Adrenal gland (tissue), 12 donors: Measurements from ENCODE around the gene ART3. TPM values are rescaled to one million over a fixed set of nuclear protein-coding genes. Genes with fewer than 3 reads are reported as not detected.
A peak's percentile ranks its signal among the peaks of the same experiment; 100 is the strongest.

Experiments
- DNase-seq, 7 donors: peaks; one replicate each; pipeline ENCODE4 v3.0.0-alpha.2; 2019 to 2020
- H3K27ac ChIP-seq, 5 donors: fragments of 200-600 bp; sonication (generic) in 4 of 5; 1 replicate in 3 of 5; 2 replicates in 2 of 5; pipeline versions ENCODE4 v1.5.1 to v1.8.0; 2016 to 2020; ENCODE audit warnings: mild to moderate bottlenecking in 1 of 5
- H3K27me3 ChIP-seq: fragments of 200-600 bp; 2 replicates; pipeline ENCODE4 v1.8.0; 2021
- H3K36me3 ChIP-seq, 2 donors: fragments of 200-600 bp; replicated peaks in 1 of 2; 1 replicate in 1 of 2; 2 replicates in 1 of 2; pipeline versions ENCODE4 v1.5.1 to v1.8.0; 2018 to 2022
- H3K4me1 ChIP-seq, 2 donors: fragments of 200-600 bp; replicated peaks in 1 of 2; 1 replicate in 1 of 2; 2 replicates in 1 of 2; pipeline versions ENCODE4 v1.5.1 to v1.8.0; 2018 to 2021
- H3K4me3 ChIP-seq, 4 donors: fragments of 200-600 bp; sonication (generic) in 3 of 4; one replicate each; pipeline ENCODE4 v1.5.1; 2016 to 2018
- H3K9me3 ChIP-seq, 3 donors: fragments of 200-600 bp; sonication (generic) in 1 of 3; replicated peaks in 1 of 3; 1 replicate in 2 of 3; 2 replicates in 1 of 3; pipeline versions ENCODE4 v1.5.1 to v1.8.0; 2016 to 2021
- CTCF ChIP-seq, 6 experiments: fragments of 450-650 bp in 4 of 6; fragments of 200-600 bp in 2 of 6; sonication (generic) in 1 of 6; IDR thresholded peaks; 1 replicate in 5 of 6; 2 replicates in 1 of 6; pipeline versions ENCODE4 v1.5.1 to v1.8.0; 2016 to 2021; ENCODE audit warnings: antibody characterized with exemption in 6 of 6, mild to moderate bottlenecking in 2 of 6, moderate library complexity in 1 of 6
- POLR2A ChIP-seq, 2 donors: fragments of 450-650 bp; IDR thresholded peaks; one replicate each; pipeline ENCODE4 v1.6.1; 2017; ENCODE audit warnings: antibody characterized with exemption in 2 of 2, mild to moderate bottlenecking in 2 of 2, moderate library complexity in 1 of 2
- WGBS, 4 donors: extraction: QIAGEN DNeasy Blood & Tissue Kit in 2 of 4; methylation state at CpG; one replicate each; pipeline versions ENCODE4 v1.1.5 to v1.1.7; 2013 to 2017; 5-methylcytosine and 5-hydroxymethylcytosine counted together
- intact Hi-C, 2 donors: fragments of 100-400 bp; cut with DNase I; formaldehyde crosslinking; loops; one replicate each; pipeline versions ENCODE4 v1.14.1 to v1.15.0; 2022 to 2023
- polyA plus RNA-seq, 3 donors: library from polyadenylated mRNA; stranded (reverse); fragments of 200-250 nt in 2 of 3; fragments of 350-450 nt in 1 of 3; fragmentation: Illumina TruSeq in 1 of 3; extraction: RNeasy Lipid Tissue Mini Kit (QIAGEN cat#74804) in 1 of 3; gene quantifications; one replicate each; pipeline ENCODE4 v1.2.3, GENCODE V29; 2013 to 2014
- total RNA-seq, 9 donors: library from RNA; depleted of rRNA in 4 of 9; stranded (reverse); fragments of >200 nt in 4 of 9; fragments of 120-200 nt in 1 of 9; fragmentation: NEBNext Ultra II Directional in 1 of 9; extraction: Animal tissue kit (Norgen Biotek cat#: 25700) in 1 of 9; gene quantifications; one replicate each; pipeline versions ENCODE4 v1.1.0 to v1.2.4, GENCODE V29; 2013 to 2023
- donor health status: healthy with polysubstance abuse.
- donor health status: Bipolar disorder and iron deficiency.
- donor health status: DM: yes; HTN: yes; CAD: no.
- donor health status: DM: no; HTN: no; CAD: no.
- donor health status: DM: no; HTN: no; CAD: no.
- donor health status: DM: yes; HTN: yes; CAD: no.

ART3 gene
- total and polyA plus RNA-seq, 12 donors = 0.16 to 1.1 (median 0.70) TPM; not detected in 7

- Histone ChIP-seq H3K27me3 (no peaks in the 10 kb centered on the region), H3K36me3 (no peaks in the 10 kb centered on the region), H3K4me1 (peaks cover 0 to 20% of the 10 kb centered on the region in 2 donors), H3K4me3 (no peak overlapping the region), H3K27ac (no peak overlapping the region), H3K9me3 (no peaks in the 10 kb centered on the region)
- intact Hi-C loops = no loop called here
- DNase-seq = no peak
- TF ChIP-seq POLR2A (IDR thresholded peaks at IDR 0.05) (no peak), CTCF (IDR thresholded peaks at IDR 0.05) (no peak)
- 88 to 90% (median 89%) methylated on average over 2 of the region's 2 CpGs for WGBS, 4 donors
These were observed 14.2 kb downstream of the ART3 start for GRCh38 chr4:76088719-76089118.

- intact Hi-C loops = no loop called here
- peak in 1 of 2 donors; percentile 33 for TF ChIP-seq POLR2A (IDR thresholded peaks at IDR 0.05)
- TF ChIP-seq CTCF (IDR thresholded peaks at IDR 0.05) = no peak
- H3K4me1 ChIP-seq = peaks cover 0 to 20% of the 10 kb centered on the region in 2 donors
- peak; percentile 51 to 89 (median 83) for DNase-seq
- H3K27me3 ChIP-seq = no peaks in the 10 kb centered on the region
- no peaks in the 10 kb centered on the region for H3K36me3 ChIP-seq
- no peak overlapping the region for H3K4me3 ChIP-seq
- no peaks in the 10 kb centered on the region for H3K9me3 ChIP-seq
- H3K27ac ChIP-seq = peak overlapping the region in 4 of 5 donors; percentile 61 to 83 (median 74)
- 9 to 37% (median 11%) methylated on average over 7 of the region's 7 CpGs for WGBS, 4 donors
These were observed 15.8 kb downstream of the ART3 start for GRCh38 chr4:76090241-76090691.

- intact Hi-C loops = no loop called here
- no peak overlapping the region for H3K4me3 ChIP-seq
- TF ChIP-seq CTCF (IDR thresholded peaks at IDR 0.05) (no peak), POLR2A (IDR thresholded peaks at IDR 0.05) (no peak)
- peaks cover 0 to 20% of the 10 kb centered on the region in 2 donors for H3K4me1 ChIP-seq
- H3K27ac ChIP-seq = peak overlapping the region in 1 of 5 donors; percentile 76
- no peaks in the 10 kb centered on the region for H3K27me3 ChIP-seq
- no peak for DNase-seq
- H3K36me3 ChIP-seq = no peaks in the 10 kb centered on the region
- 85 to 96% (median 93%) methylated on average over 2 of the region's 2 CpGs for WGBS, 4 donors
- no peaks in the 10 kb centered on the region for H3K9me3 ChIP-seq
These were observed 16.5 kb downstream of the ART3 start for GRCh38 chr4:76091052-76091451.

- Histone ChIP-seq H3K27me3 (no peaks in the 10 kb centered on the region), H3K27ac (no peak overlapping the region), H3K9me3 (no peaks in the 10 kb centered on the region), H3K4me1 (peaks cover 0 to 5% of the 10 kb centered on the region in 2 donors), H3K4me3 (no peak overlapping the region), H3K36me3 (no peaks in the 10 kb centered on the region)
- DNase-seq = no peak
- no peak for TF ChIP-seq POLR2A (IDR thresholded peaks at IDR 0.05)
- no peak for TF ChIP-seq CTCF (IDR thresholded peaks at IDR 0.05)
- intact Hi-C loops = no loop called here
These were observed 21.1 kb downstream of the ART3 start for GRCh38 chr4:76095568-76095967.
